Measurements from ENCODE around the gene CHMP4A.

- no peak for TF ChIP-seq POLR2A (IDR thresholded peaks at IDR 0.05; ENCODE audit: insufficient read depth in 1 of 2, low read depth in 2 of 2, low read length in 2 of 2)
- no peak for TF ChIP-seq CREB1 (IDR thresholded peaks at IDR 0.05)
- TF ChIP-seq CREB1 (CRISPR knock-in tag; IDR thresholded peaks at IDR 0.05) = no peak
- no peak for TF ChIP-seq ZNF576 (CRISPR knock-in tag; IDR thresholded peaks at IDR 0.05)
- no peak for TF ChIP-seq CTCF (CRISPR knock-in tag; IDR thresholded peaks at IDR 0.05)
- no peak for TF ChIP-seq ZNF282 (IDR thresholded peaks at IDR 0.05; ENCODE audit: partially characterized antibody)
These were observed 24.8 kb upstream of the CHMP4A start for GRCh38 chr14:24238123-24238522.

All from HepG2 (cell line).